Heart left ventricle (tissue), 13 donors: ENCODE measurements around the gene ENDOD1.

Experiments
- CTCF ChIP-seq, 12 donors: fragments of 200-600 bp; sonication (generic) in 4 of 12; IDR thresholded peaks; one replicate each; pipeline versions ENCODE4 v1.5.0 to v1.8.0; 2018 to 2022; ENCODE audit warnings: antibody characterized with exemption in 12 of 12, mild to moderate bottlenecking in 5 of 12
- POLR2A ChIP-seq, 2 donors: fragments of 450-650 bp; IDR thresholded peaks; one replicate each; pipeline ENCODE4 v1.6.1; 2017; ENCODE audit warnings: antibody characterized with exemption in 2 of 2, mild to moderate bottlenecking in 2 of 2, moderate library complexity in 2 of 2
- donor health status: ischemic (EF 13 %, LVEDD 7.1; RV severe dilation, severe dysfunction).
- donor health status: DM: no; HTN: yes; CAD: no.
- donor health status: DM: no; HTN: no; CAD: no.
- donor health status: ischemic (EF 25% LVEDD 6.9; RV normal size, moderate dysfunction).
- donor health status: ischemic (EF 25% LVEDD 5.7; RV mildly dilated, moderate dysfunction).
- donor health status: ischemic (EF 35%, LVEDD 5.7; RV mildly dilated, moderate dysfunction).
- donor health status: nonischemic (EF 11% LVEDD 7.7; RV severe dilation, severe dysfunction).
- donor health status: DM: yes; HTN: yes; CAD: no.
- donor health status: PGD.
- donor health status: ischemic (EF 29% LVEDD 5.4; RV normal size, mild dysfunction).
- donor health status: nonischemic (EF 23%, LVEDD 6.1; RV moderate dilation, normal function).

- TF ChIP-seq POLR2A (IDR thresholded peaks at IDR 0.05) = no peak
- no peak for TF ChIP-seq CTCF (IDR thresholded peaks at IDR 0.05)
These were observed 13.1 kb downstream of the ENDOD1 start for GRCh38 chr11:95102733-95103132.
